Central memory CD4-positive, alpha-beta T cell (primary cell): Measurements from ENCODE around the gene AQP1.

Experiments used
- DNase-seq: peaks from one replicate; pipeline ENCODE4 v3.0.0; 2022
- total RNA-seq, 3 experiments: gene quantifications; one replicate each; lab custom pipeline; 2026; lab: John Stamatoyannopoulos, UW

The AQP1 gene
- 0.14 to 0.39 (median 0.38) reads per million in 3 experiments for total RNA-seq

- no peak for DNase-seq
Measured at GRCh38 chr7:30911561-30911969, at the start of gene AQP1. Gene AQP1 (plus strand): TSS chr7:30911853. CDS start chr7:30911910, 57 bp downstream.

DNA sequence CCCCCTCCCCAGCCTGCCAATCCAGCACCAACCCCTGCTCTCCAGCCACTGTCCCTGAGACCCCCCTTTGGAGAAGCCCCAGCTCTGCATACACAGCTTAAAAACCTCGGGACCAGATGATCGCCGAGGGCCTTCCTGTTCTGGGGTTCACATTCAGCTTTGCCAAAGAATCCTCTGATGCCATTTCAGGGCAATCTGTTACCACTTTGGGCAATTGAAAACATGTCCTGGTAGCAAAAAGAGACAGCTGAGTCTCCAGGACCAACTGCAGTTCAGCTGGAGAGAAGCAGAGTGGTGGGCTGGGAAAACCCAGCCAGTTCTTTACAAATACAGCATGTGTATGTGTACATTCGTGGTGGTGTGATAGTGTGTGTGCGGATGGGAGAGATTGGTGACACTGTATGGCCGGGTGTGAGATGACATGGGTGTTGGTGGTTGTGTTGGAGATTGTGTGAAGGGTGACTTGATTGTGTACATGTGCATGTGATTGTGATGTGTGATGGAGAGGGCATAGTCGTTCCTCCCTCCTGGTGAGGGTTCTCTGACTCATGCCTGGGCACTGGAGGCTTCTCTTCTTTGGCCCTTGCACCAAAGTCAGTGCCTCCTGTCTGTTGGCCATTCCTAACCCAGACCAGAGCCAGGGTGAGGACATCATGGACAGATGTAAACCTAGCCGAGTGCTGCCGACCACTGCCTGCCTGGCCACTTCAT is 48.5 kb upstream of the AQP1 start:
- no peak for DNase-seq

GRCh38 chr7:30863706-30864035 is 48.0 kb upstream of the AQP1 start:
- DNase-seq, result no peak

DNA sequence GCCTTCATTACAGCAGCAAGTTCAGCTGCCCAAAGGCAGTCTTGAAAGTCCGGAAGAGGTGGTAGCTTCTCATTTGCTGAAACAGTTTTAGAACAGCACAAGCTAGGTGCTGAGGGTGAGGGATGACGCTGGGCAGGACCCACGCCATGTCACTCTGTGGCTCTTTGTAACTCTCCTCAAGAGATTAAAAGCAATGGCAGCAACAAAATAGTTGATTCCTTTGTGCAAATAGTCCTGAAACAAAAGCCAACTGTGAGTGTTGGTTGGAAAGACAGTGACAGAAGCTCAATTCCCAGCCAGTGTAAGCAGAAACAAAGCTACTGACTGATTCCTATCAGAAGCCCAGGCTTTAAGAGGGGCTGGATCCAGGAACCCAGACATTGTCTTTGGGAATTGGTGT is 47.6 kb upstream of the AQP1 start:
- DNase-seq, result no peak

- DNase-seq, result no peak
Measured at GRCh38 chr7:30865076-30865475, 46.6 kb upstream of the AQP1 start.

- DNase-seq, result no peak
Measured at GRCh38 chr7:30865821-30866220, 45.8 kb upstream of the AQP1 start.

DNA sequence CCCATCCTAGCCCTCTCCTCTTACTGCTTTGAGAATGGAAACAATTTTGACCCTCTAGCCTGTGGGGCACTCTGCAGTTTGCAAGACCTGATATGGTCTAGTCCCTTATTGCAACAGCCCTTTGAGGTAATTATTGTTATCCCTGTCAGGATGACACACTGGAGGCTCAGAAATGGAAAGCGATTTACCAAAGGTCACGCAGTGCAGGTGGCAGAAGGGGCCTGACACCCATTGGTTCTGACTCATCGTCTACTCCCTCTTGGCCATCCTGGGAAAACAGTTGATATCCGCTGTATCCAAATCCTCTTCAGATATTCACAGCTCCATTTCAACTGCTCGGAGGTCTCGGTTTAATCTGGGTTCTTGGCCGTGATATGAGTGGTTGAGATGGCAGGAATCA is 44.7 kb upstream of the AQP1 start:
- DNase-seq, result no peak

DNA sequence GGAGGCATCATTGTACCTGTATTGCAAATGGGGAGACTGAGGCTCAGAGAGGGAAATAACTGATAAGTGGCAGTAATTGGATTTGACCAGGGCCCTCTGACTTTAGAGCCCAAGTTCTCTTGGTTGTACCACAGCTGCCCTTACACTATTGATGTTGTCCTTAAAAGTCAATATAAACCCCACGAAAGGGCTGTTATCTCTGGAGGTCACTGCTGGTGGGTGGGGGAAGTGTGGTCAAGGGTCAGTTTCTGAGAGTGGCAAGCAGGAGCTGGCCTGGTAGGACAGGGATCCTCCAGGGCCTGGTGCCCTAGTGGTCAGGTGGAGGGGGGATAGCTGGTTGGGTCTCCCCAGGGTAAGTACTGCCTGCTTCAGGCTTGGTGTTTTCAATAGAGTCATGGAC is 44.2 kb upstream of the AQP1 start:
- DNase-seq, result no peak

GRCh38 chr7:30869794-30870611 is 41.6 kb upstream of the AQP1 start:
- DNase-seq, result no peak

GRCh38 chr7:30870821-30871518 is 40.7 kb upstream of the AQP1 start:
- no peak for DNase-seq

DNA sequence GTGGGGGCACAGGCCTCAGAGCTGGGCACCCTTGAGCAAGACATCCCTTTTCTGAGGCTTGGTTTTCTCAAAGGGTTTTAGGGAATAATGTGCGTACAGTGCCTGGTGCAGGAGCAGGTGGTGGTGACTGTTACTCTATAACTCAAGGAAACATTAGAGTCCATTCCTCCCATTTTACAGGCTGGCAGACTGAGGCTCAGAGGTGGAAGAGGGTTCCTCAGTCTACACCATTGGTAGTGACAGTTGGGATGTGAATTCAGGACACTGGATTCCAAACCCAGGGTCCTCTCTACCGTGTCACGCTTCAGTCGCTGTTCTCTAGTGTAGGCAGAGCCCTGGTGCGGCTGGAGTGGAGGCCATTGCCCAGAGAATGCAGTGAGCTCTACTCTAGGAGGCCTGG is 40.0 kb upstream of the AQP1 start:
- no peak for DNase-seq

DNA sequence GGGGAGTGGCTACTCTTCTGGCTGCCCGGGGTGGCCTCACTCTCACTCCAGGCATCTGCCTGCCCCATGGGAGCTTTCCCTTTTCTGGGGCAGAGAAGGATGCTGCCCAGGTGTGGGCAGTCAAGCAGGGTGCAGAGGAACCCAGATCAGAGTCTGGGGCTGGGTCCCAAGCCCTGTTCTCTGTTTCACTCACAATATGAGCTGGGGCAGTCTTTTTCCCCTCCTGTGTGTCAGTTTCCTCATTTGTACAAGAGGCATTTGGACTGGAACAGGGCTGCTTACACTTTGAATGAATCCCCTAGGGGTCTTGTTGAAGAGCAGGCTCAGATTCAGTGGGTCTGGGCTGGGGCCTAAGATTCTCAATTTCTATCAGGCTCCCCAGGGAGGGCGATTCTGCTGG is 38.4 kb upstream of the AQP1 start:
- no peak for DNase-seq

DNA sequence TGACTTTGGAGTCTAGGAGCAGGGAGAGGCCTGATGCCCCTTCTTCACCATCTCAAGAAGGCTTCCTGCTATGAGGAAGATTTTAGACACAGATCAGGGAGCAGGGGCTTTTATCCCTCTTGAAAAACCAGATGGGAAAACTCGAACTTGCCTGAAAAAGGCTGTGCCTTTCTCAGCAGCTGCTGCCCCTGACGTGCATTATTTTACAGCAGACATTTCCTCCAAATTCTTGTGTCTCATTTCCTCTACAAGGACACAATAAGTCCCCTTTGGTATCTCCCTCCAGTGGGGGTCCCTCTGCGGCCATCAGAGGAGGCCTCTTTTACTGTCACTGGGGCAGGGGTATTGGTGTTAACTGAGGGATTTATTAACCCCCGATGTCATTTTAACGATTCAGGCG is 38.0 kb upstream of the AQP1 start:
- no peak for DNase-seq

DNA sequence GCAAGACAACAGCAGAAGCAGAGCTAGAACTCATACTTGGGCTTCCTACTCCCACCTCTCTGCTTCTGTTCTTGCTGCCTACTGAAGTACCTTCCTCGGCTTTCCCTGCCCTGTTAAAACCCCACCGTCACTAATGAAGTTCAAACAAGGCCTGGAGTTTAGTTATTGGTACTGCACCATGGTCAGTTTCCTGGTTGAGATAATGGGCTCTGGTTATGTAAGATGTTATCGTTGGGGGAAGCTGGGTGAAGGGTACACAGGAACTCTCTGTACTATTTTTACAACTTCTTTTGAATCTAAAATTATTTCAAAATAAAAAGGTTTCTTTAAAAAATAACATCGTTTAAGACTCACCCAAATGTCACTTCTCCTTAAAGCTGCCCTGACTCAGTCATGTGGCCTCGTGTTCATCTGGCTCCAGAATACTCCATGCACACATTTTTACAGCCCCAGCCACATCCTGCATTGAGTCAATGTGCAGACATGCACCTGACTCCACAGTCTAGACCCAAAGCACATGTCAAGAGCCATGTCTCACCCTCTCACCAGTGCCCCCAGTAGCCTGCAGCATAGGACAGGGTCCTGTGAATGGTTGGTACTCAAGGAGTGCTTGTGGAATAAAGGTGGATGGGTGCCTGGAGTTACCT is 36.9 kb upstream of the AQP1 start:
- no peak for DNase-seq

DNA sequence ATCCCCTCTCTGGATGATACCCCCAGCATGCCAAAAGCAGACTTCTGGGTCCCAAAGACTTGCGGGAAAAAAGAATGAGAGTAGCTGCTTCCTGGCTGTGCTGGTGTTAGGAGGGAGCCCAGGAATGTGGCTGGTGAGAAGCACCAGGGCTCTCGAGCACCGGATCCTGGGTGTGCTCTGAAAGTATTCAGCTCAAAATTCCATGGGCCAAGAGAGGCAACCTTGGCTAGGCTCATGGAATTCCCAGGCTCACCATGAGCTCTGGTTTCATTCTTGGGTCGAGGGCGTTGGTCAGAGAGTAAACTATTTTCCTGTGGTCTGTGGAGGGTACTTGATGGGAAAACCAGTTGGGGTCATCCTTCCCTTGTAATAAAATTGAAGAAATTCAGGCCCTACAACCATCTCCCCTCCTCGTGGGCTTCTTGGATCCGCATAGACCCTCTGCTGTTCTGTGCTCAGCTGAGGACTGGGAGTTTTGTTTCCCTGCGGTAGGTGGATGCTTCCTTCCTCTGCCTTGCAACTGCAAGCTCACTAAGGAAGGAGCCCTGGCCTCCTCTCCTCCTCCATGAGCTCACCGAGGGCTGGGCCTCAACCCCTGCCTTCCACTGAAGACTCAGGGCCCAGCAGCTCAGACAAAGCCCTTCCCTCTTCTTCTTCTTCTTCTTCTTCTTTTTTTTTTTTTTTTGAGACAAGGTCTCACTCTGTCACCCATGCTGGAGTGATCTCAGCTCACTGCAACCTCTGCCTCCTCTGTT is 34.5 kb upstream of the AQP1 start:
- DNase-seq, result no peak

- DNase-seq, result no peak
Measured at GRCh38 chr7:30877993-30878392, 33.7 kb upstream of the AQP1 start.

- DNase-seq, result no peak
Measured at GRCh38 chr7:30879139-30880124, 32.2 kb upstream of the AQP1 start.

GRCh38 chr7:30880125-30880720 is 31.4 kb upstream of the AQP1 start:
- no peak for DNase-seq

GRCh38 chr7:30880941-30881340 is 30.7 kb upstream of the AQP1 start:
- DNase-seq, result no peak

DNA sequence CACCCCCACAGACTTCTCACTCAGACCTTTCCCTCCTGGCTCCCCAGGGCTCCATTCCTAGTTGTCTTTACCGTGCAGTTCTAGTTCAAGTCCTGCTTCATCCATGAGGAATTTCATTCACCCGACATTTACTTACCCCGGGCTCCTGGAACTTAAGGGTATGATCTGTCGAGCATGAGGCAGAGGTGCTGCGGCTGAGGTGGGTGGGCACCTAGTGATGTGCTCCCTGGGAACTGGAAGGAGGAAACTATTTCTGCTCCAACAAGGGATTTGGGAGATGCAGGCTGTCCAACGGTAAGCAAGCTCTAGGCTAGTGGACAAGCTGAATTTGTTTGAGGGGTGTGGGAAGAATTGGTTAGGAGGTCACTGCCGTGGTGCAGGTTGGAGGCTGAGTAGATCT is 30.2 kb upstream of the AQP1 start:
- no peak for DNase-seq

- DNase-seq, result no peak
Measured at GRCh38 chr7:30884881-30885280, 26.8 kb upstream of the AQP1 start.
